HepG2 (cell line): ENCODE data around the gene CYTH2. TPM values are rescaled to one million over a fixed set of nuclear protein-coding genes. Genes with fewer than 3 reads are reported as not detected.

ENCODE experiments used
- CEBPZ ChIP-seq: IDR thresholded peaks from 2 replicates; pipeline ENCODE4 v1.6.1; 2012; ENCODE audit warnings: low read length, improper control_type of control experiment
- CREB1 ChIP-seq, 2 experiments: fragments of 450-650 bp in 1 of 2; IDR thresholded peaks; 2 replicates each; pipeline ENCODE4 v1.6.1; 2016 to 2017; ENCODE audit warnings: control low read depth in 1 of 2, mild to moderate bottlenecking in 1 of 2, missing compliant biosample characterization in 1 of 2, missing genetic modification characterization in 1 of 2
- ELF4 ChIP-seq: sonication (generic); formaldehyde crosslinking; IDR thresholded peaks from 2 replicates; pipeline ENCODE4 v1.5.0; 2020; ENCODE audit warnings: missing genetic modification reagents, mild to moderate bottlenecking, moderate library complexity, borderline replicate concordance
- FOXA1 ChIP-seq, 2 experiments: fragments of 450-650 bp in 1 of 2; sonication (generic) in 1 of 2; formaldehyde crosslinking in 1 of 2; IDR thresholded peaks; 2 replicates each; pipeline versions ENCODE4 v1.4.0 to v1.6.1; 2016 to 2020; ENCODE audit warnings: missing genetic modification reagents in 1 of 2
- FOXK1 ChIP-seq: sonication (generic); formaldehyde crosslinking; IDR thresholded peaks from 2 replicates; pipeline ENCODE4 v1.4.0; 2020; ENCODE audit warnings: low read depth, missing genetic modification reagents, borderline replicate concordance
- HNRNPLL ChIP-seq: fragments of 200-400 bp; formaldehyde crosslinking; IDR thresholded peaks from 2 replicates; pipeline ENCODE4 v1.6.1; 2017; ENCODE audit warnings: mild to moderate bottlenecking, low read depth, low read length; ENCODE audit not compliant: poor library complexity, severe bottlenecking
- MAZ ChIP-seq, 2 experiments: sonication (generic) in 1 of 2; formaldehyde crosslinking in 1 of 2; IDR thresholded peaks; 2 replicates each; pipeline versions ENCODE4 v1.5.0 to v1.6.1; 2012 to 2020; ENCODE audit warnings: low read depth in 2 of 2, mild to moderate bottlenecking in 2 of 2, borderline replicate concordance in 1 of 2, improper control_type of control experiment in 1 of 2, low read length in 1 of 2, missing genetic modification reagents in 1 of 2, moderate library complexity in 1 of 2
- NFYB ChIP-seq: sonication (generic); formaldehyde crosslinking; IDR thresholded peaks from 2 replicates; pipeline ENCODE4 v1.4.0; 2020; ENCODE audit warnings: missing genetic modification reagents
- REPIN1 ChIP-seq: sonication (generic); formaldehyde crosslinking; IDR thresholded peaks from 2 replicates; pipeline ENCODE4 v1.8.0; 2022; ENCODE audit warnings: missing genetic modification reagents, low read depth, mild to moderate bottlenecking, borderline replicate concordance
- SP1 ChIP-seq, 2 experiments: fragments of 450-650 bp in 1 of 2; sonication (generic) in 1 of 2; formaldehyde crosslinking in 1 of 2; IDR thresholded peaks; 2 replicates each; pipeline versions ENCODE4 v1.4.0 to v1.6.1; 2016 to 2020; ENCODE audit warnings: missing genetic modification reagents in 1 of 2
- STAG1 ChIP-seq: sonication (generic); formaldehyde crosslinking; IDR thresholded peaks from 2 replicates; pipeline ENCODE4 v1.4.0; 2020; ENCODE audit warnings: missing genetic modification reagents
- TGIF2 ChIP-seq: IDR thresholded peaks from 2 replicates; pipeline ENCODE4 v1.6.1; 2016; ENCODE audit warnings: control low read depth, missing compliant biosample characterization
- ZBTB20 ChIP-seq: sonication (generic); formaldehyde crosslinking; IDR thresholded peaks from 2 replicates; pipeline ENCODE4 v1.8.1; 2023; ENCODE audit warnings: missing genetic modification reagents, low read depth, mild to moderate bottlenecking, borderline replicate concordance
- ZHX2 ChIP-seq, 2 experiments: sonication (generic) in 1 of 2; formaldehyde crosslinking in 1 of 2; IDR thresholded peaks; 2 replicates each; pipeline versions ENCODE4 v1.6.1 to v1.9.0; 2014 to 2022; ENCODE audit warnings: antibody characterized with exemption in 1 of 2, borderline replicate concordance in 1 of 2, inconsistent platforms in 1 of 2, low read depth in 1 of 2, missing genetic modification reagents in 1 of 2
- polyA plus RNA-seq, 8 experiments: library from polyadenylated mRNA; depleted of rRNA in 3 of 8; stranded (reverse) in 7 of 8; unstranded in 1 of 8; fragments of >200 nt; fragmentation: Illumina TruSeq in 4 of 8; extraction: Trizol in 4 of 8; gene quantifications; 2 replicates each; pipeline versions ENCODE4 v1.2.1 to v1.2.3, GENCODE V29; 2011 to 2016; ENCODE audit warnings: low read depth in 4 of 8, missing spikeins in 1 of 8, mixed read lengths in 1 of 8; ENCODE audit not compliant: insufficient read depth in 1 of 8
- total RNA-seq, 5 experiments: library from RNA; depleted of rRNA; stranded (reverse); fragments of >200 nt; fragmentation: Illumina TruSeq; extraction: Trizol; gene quantifications; 2 replicates each; pipeline ENCODE4 v1.2.3, GENCODE V29; 2016; ENCODE audit warnings: low read depth in 1 of 5
- TF ChIP-seq, protein P1 (sequence below): IDR thresholded peaks from 2 replicates; pipeline ENCODE4 v1.6.1; 2016
- TF ChIP-seq, protein P2 (sequence below): sonication (generic); formaldehyde crosslinking; IDR thresholded peaks from 2 replicates; pipeline ENCODE4 v1.8.1; 2022; ENCODE audit warnings: mild to moderate bottlenecking, missing genetic modification reagents

The CYTH2 gene
- total and polyA plus RNA-seq, 2 of the 13 experiments (the other 11 are each of a cell fraction or from before 2014, with no cell fraction given): 16.5 to 39.3 TPM

DNA sequence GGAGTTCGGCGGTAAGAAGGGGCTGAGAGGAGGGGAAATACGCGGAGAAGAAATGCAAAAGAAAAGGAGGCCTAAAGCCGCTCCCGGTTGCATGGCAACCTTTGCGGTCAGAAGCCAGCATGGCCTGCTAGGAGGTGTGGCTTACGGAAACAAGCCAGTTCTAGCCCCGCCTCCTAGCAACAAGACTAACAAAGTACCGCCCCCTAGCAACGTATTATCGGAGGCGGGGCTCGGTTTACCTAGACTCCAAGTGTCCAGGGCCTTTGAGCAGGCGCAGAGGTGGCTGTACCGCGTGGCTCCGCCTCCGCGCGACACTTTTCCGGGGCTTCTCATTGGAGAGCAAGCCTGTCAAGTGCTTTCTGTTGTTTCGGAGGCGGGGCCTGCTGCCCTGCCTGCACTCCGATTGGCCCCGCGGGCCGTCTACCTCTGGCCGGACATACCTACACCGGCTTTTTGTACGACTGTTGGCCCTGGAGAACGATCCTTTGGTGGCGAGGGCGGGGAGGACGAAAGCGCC, 339 bp upstream of the CYTH2 start (continued):
- TF ChIP-seq ZHX2 (IDR thresholded peaks at IDR 0.05; ENCODE audit: low read depth) (0 out of 2 replicates have a peak, but pooled peaks have one; percentile 35), ZHX2 (CRISPR knock-in tag; IDR thresholded peaks at IDR 0.05; ENCODE audit: borderline replicate concordance) (no peak), ELF4 (no peak), REPIN1 (CRISPR knock-in tag) (no peak), SP1 (IDR thresholded peaks at IDR 0.05) (peak; percentile 64; the same call in 1 of the 2 replicates), SP1 (CRISPR knock-in tag; IDR thresholded peaks at IDR 0.05) (peak; percentile 76; the same call in 1 of the 2 replicates), FOXA1 (IDR thresholded peaks at IDR 0.05) (no peak), FOXA1 (CRISPR knock-in tag; IDR thresholded peaks at IDR 0.05) (peak; percentile 50; the same call in 1 of the 2 replicates), TGIF2 (0 out of 2 replicates have a peak, but pooled peaks have one; percentile 57), ZBTB20 (CRISPR knock-in tag) (no peak), STAG1 (no peak), FOXK1 (CRISPR knock-in tag) (peak; percentile 93), NFYB (CRISPR knock-in tag) (peak; percentile 99), CREB1 (IDR thresholded peaks at IDR 0.05) (peak; percentile 88), CREB1 (CRISPR knock-in tag; IDR thresholded peaks at IDR 0.05) (peak; percentile 94), CEBPZ (peak; percentile 86), HNRNPLL (peak; percentile 72), MAZ (IDR thresholded peaks at IDR 0.05; ENCODE audit: borderline replicate concordance, low read depth, low read length) (peak; percentile 51; the same call in 1 of the 2 replicates), MAZ (CRISPR knock-in tag; IDR thresholded peaks at IDR 0.05; ENCODE audit: low read depth) (no peak; the same call in 1 of the 2 replicates)
- TF ChIP-seq, protein P1, sequence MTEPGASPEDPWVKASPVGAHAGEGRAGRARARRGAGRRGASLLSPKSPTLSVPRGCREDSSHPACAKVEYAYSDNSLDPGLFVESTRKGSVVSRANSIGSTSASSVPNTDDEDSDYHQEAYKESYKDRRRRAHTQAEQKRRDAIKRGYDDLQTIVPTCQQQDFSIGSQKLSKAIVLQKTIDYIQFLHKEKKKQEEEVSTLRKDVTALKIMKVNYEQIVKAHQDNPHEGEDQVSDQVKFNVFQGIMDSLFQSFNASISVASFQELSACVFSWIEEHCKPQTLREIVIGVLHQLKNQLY: 0 out of 2 replicates have a peak, but pooled peaks have one; percentile 7
- TF ChIP-seq, protein P2, sequence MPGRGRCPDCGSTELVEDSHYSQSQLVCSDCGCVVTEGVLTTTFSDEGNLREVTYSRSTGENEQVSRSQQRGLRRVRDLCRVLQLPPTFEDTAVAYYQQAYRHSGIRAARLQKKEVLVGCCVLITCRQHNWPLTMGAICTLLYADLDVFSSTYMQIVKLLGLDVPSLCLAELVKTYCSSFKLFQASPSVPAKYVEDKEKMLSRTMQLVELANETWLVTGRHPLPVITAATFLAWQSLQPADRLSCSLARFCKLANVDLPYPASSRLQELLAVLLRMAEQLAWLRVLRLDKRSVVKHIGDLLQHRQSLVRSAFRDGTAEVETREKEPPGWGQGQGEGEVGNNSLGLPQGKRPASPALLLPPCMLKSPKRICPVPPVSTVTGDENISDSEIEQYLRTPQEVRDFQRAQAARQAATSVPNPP: no peak
